ENCODE data around the gene SHISA4. TPM values are rescaled to one million over a fixed set of nuclear protein-coding genes. Genes with fewer than 3 reads are reported as not detected.

Gene SHISA4
- total and polyA plus RNA-seq, 4 donors = 7.2 to 15.9 (median 11.8) TPM

GRCh38 chr1:201895913-201896807, 7.5 kb downstream of the SHISA4 start:
- Histone ChIP-seq H3K4me3 (no peak overlapping the region), H3K9me3 (ENCODE audit: control insufficient read depth in 4 of 4, insufficient read depth in 3 of 4, low read length in 3 of 4) (no peaks in the 10 kb centered on the region), H3K27me3 (ENCODE audit: control insufficient read depth in 3 of 3, insufficient read depth in 3 of 3, low read length in 2 of 3) (no peaks in the 10 kb centered on the region), H3K4me1 (ENCODE audit: control insufficient read depth in 5 of 5, insufficient read depth in 5 of 5, low read length in 5 of 5) (no peaks in the 10 kb centered on the region), H3K36me3 (ENCODE audit: control insufficient read depth in 4 of 4, insufficient read depth in 4 of 4, low read length in 4 of 4) (no peaks in the 10 kb centered on the region), H3K27ac (ENCODE audit: low read depth in 1 of 2, low read length in 1 of 2) (peak overlapping the region in 1 of 2 donors; percentile 5), H3K9ac (ENCODE audit: insufficient read depth in 1 of 2, low read length in 2 of 2) (peak overlapping the region in 1 of 2 donors; percentile 65)
- DNase-seq (peak; percentile 81 to 89 (median 88)), ATAC-seq (ENCODE audit: insufficient read depth, low FRiP score) (peak; percentile 91)
- TF ChIP-seq CTCF (IDR thresholded peaks at IDR 0.05; ENCODE audit: control extremely low read depth, extremely low read depth) = peak; percentile 91
- 10 to 16% methylated on average over 10 of the region's 10 CpGs for WGBS, 2 donors

- no peak for DNase-seq
- Histone ChIP-seq H3K9ac (ENCODE audit: insufficient read depth in 1 of 2, low read length in 2 of 2) (no peak overlapping the region), H3K4me1 (ENCODE audit: control insufficient read depth in 5 of 5, insufficient read depth in 5 of 5, low read length in 5 of 5) (no peaks in the 10 kb centered on the region), H3K9me3 (ENCODE audit: control insufficient read depth in 4 of 4, insufficient read depth in 3 of 4, low read length in 3 of 4) (no peaks in the 10 kb centered on the region), H3K27ac (ENCODE audit: low read depth in 1 of 2, low read length in 1 of 2) (peak overlapping the region in 1 of 2 donors; percentile 45), H3K4me3 (no peak overlapping the region), H3K36me3 (ENCODE audit: control insufficient read depth in 4 of 4, insufficient read depth in 4 of 4, low read length in 4 of 4) (no peaks in the 10 kb centered on the region), H3K27me3 (ENCODE audit: control insufficient read depth in 3 of 3, insufficient read depth in 3 of 3, low read length in 2 of 3) (no peaks in the 10 kb centered on the region)
- WGBS, 2 donors = 62 to 79% methylated on average over 2 of the region's 2 CpGs
- TF ChIP-seq CTCF (IDR thresholded peaks at IDR 0.05; ENCODE audit: control extremely low read depth, extremely low read depth) = no peak
- no peak for ATAC-seq (ENCODE audit: insufficient read depth, low FRiP score)
These were observed 8.3 kb downstream of the SHISA4 start for GRCh38 chr1:201896951-201897391.

GRCh38 chr1:201898240-201898894, 9.7 kb downstream of the SHISA4 start:
- Histone ChIP-seq H3K36me3 (ENCODE audit: control insufficient read depth in 4 of 4, insufficient read depth in 4 of 4, low read length in 4 of 4) (no peaks in the 10 kb centered on the region), H3K27me3 (ENCODE audit: control insufficient read depth in 3 of 3, insufficient read depth in 3 of 3, low read length in 2 of 3) (no peaks in the 10 kb centered on the region), H3K4me1 (ENCODE audit: control insufficient read depth in 5 of 5, insufficient read depth in 5 of 5, low read length in 5 of 5) (no peaks in the 10 kb centered on the region), H3K9me3 (ENCODE audit: control insufficient read depth in 4 of 4, insufficient read depth in 3 of 4, low read length in 3 of 4) (no peaks in the 10 kb centered on the region), H3K9ac (ENCODE audit: insufficient read depth in 1 of 2, low read length in 2 of 2) (no peak overlapping the region), H3K27ac (ENCODE audit: low read depth in 1 of 2, low read length in 1 of 2) (no peak overlapping the region), H3K4me3 (no peak overlapping the region)
- no peak for TF ChIP-seq CTCF (IDR thresholded peaks at IDR 0.05; ENCODE audit: control extremely low read depth, extremely low read depth)
- 81 to 82% methylated on average over 4 of the region's 4 CpGs for WGBS, 2 donors
- DNase-seq = no peak
- no peak for ATAC-seq (ENCODE audit: insufficient read depth, low FRiP score)

Measured in lung (tissue), 12 donors.